GM23248 (cell line): Measurements from ENCODE around the gene CYB5A.

Experiments
- EZH2 ChIP-seq: fragments of 200-600 bp; sonication (generic); IDR thresholded peaks from 2 replicates; pipeline ENCODE4 v1.6.1; 2018; ENCODE audit warnings: antibody characterized with exemption, mild to moderate bottlenecking; ENCODE audit not compliant: insufficient read depth, poor library complexity, severe bottlenecking
- EZH2phosphoT487 ChIP-seq: fragments of 200-600 bp; sonication (generic); IDR thresholded peaks from 2 replicates; pipeline ENCODE4 v1.6.1; 2018; ENCODE audit warnings: antibody characterized with exemption, moderate library complexity, mild to moderate bottlenecking, low read depth; ENCODE audit not compliant: insufficient read depth

GRCh38 chr18:74303306-74303705 is 11.5 kb upstream of the CYB5A start:
- TF ChIP-seq EZH2 (no peak), EZH2phosphoT487 (no peak)
